Body of pancreas (tissue), 4 donors: Measurements from ENCODE around the gene TYW1B. TPM values are rescaled to one million over a fixed set of nuclear protein-coding genes. Genes with fewer than 3 reads are reported as not detected.
A peak's percentile ranks its signal among the peaks of the same experiment; 100 is the strongest.
"Not testable (repeated sequence)": the region's sequence is repeated elsewhere in the genome, so short reads cannot be mapped to it uniquely, and the experiment has no call there.

Source experiments
- ATAC-seq: fragments of 150-250 bp; one replicate; pipeline ENCODE4 v1.9.1; 2016
- DNase-seq, 4 donors: peaks; one replicate each; pipeline ENCODE4 v3.0.0-alpha.2; 2019
- H3K27ac ChIP-seq, 4 donors: fragments of 200-600 bp; sonication (generic); 1 replicate in 3 of 4; 2 replicates in 1 of 4; pipeline versions ENCODE4 v1.5.1 to v1.6.1; 2016 to 2019; ENCODE audit warnings: mild to moderate bottlenecking in 1 of 4, mixed read lengths in 1 of 4, moderate library complexity in 1 of 4
- H3K27me3 ChIP-seq, 2 donors: fragments of 200-600 bp; sonication (generic); one replicate each; pipeline ENCODE4 v1.6.0; 2016; ENCODE audit warnings: mild to moderate bottlenecking in 1 of 2
- H3K36me3 ChIP-seq, 2 donors: fragments of 200-600 bp; sonication (generic); replicated peaks in 1 of 2; 2 replicates each; pipeline ENCODE4 v1.5.1; 2016; ENCODE audit warnings: low read depth in 2 of 2; ENCODE audit not compliant: insufficient read depth in 1 of 2
- H3K4me1 ChIP-seq: fragments of 200-600 bp; sonication (generic); one replicate; pipeline ENCODE4 v1.6.0; 2016
- H3K4me3 ChIP-seq, 2 donors: fragments of 200-600 bp; sonication (generic); 1 replicate in 1 of 2; 2 replicates in 1 of 2; pipeline ENCODE4 v1.5.1; 2016 to 2019
- H3K9me3 ChIP-seq, 3 donors: fragments of 200-600 bp; sonication (generic); 1 replicate in 2 of 3; 2 replicates in 1 of 3; pipeline ENCODE4 v1.5.1; 2016
- POLR2A ChIP-seq, 3 donors: fragments of 450-650 bp; IDR thresholded peaks; one replicate each; pipeline ENCODE4 v1.6.1; 2016; ENCODE audit warnings: antibody characterized with exemption in 3 of 3, mild to moderate bottlenecking in 2 of 3
- WGBS, 2 donors: methylation state at CpG; one replicate each; pipeline ENCODE4 v1.1.5; 2017; 5-methylcytosine and 5-hydroxymethylcytosine counted together
- intact Hi-C: fragments of 100-400 bp; cut with DNase I; formaldehyde crosslinking; loops from one replicate; pipeline ENCODE4 v1.15.1; 2023
- total RNA-seq, 2 donors: library from RNA; depleted of rRNA; stranded (reverse); fragments of >200 nt; gene quantifications; one replicate each; pipeline ENCODE4 v1.1.0, GENCODE V29; 2016
- TF ChIP-seq, protein P1 (sequence below), 7 experiments: fragments of 450-650 bp in 4 of 7; fragments of 200-600 bp in 3 of 7; sonication (generic) in 3 of 7; IDR thresholded peaks; one replicate each; pipeline ENCODE4 v1.5.1; 2016 to 2019; ENCODE audit warnings: antibody characterized with exemption in 7 of 7

TYW1B gene, protein sequence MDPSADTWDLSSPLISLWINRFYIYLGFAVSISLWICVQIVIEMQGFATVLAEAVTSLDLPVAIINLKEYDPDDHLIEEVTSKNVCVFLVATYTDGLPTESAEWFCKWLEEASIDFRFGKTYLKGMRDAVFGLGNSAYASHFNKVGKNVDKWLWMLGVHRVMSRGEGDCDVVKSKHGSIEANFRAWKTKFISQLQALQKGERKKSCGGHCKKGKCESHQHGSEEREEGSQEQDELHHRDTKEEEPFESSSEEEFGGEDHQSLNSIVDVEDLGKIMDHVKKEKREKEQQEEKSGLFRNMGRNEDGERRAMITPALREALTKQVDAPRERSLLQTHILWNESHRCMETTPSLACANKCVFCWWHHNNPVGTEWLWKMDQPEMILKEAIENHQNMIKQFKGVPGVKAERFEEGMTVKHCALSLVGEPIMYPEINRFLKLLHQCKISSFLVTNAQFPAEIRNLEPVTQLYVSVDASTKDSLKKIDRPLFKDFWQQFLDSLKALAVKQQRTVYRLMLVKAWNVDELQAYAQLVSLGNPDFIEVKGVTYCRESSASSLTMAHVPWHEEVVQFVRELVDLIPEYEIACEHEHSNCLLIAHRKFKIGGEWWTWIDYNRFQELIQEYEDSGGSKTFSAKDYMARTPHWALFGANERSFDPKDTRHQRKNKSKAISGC
- 1 to 10 TPM; 5.7 to 7.9 TPM for total RNA-seq

DNA sequence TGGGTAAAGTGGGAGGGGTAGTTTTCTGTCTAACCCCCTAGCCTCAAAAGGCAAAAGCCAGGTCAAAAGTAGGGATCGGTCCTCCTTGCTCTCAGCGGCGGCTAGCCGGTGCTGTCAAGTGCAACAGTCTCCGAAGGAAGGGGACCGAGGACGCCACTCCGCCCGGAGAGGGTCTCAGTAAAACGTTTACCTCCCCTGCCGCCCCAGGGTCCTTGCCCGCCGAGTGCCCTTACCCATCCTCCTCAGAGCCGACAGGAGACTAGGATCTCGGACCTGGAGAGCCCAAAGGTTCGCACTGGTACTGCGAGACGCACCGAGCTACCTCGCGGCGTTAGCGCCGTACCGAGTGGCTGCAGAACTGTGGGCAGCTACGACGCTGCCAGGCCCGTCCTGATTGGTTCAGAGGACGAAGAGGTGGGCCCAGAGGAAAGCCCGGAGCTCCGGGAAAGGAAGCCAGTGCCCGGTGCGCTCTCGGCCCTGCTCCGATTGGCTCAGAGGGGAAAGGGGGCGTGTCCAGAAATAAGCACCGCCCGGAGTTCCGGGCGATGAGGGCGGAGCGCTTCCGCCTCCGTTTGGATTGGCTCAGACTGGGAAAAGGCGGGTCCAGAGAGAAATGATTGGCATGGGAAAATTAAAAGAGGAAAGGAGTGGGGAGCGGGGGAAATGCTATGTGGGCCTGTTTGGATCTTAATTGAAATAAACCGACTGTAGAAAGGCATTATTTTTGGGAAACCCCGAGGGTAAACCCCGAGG is at the start of gene TYW1B:
Gene TYW1B, minus strand, starts transcription at position 362 of the 753 bp plus-strand sequence. Its CDS starts 125 bp downstream, at position 237.
- H3K9me3 ChIP-seq, H3K36me3 ChIP-seq, H3K27me3 ChIP-seq, intact Hi-C loops: not testable (repeated sequence)
- 0% methylated on average over 21 to 45 of the region's 49 CpGs for WGBS, 2 donors
- TF ChIP-seq POLR2A (IDR thresholded peaks at IDR 0.05): peak; percentile 82 to 92 (median 90)
- TF ChIP-seq, protein P1, sequence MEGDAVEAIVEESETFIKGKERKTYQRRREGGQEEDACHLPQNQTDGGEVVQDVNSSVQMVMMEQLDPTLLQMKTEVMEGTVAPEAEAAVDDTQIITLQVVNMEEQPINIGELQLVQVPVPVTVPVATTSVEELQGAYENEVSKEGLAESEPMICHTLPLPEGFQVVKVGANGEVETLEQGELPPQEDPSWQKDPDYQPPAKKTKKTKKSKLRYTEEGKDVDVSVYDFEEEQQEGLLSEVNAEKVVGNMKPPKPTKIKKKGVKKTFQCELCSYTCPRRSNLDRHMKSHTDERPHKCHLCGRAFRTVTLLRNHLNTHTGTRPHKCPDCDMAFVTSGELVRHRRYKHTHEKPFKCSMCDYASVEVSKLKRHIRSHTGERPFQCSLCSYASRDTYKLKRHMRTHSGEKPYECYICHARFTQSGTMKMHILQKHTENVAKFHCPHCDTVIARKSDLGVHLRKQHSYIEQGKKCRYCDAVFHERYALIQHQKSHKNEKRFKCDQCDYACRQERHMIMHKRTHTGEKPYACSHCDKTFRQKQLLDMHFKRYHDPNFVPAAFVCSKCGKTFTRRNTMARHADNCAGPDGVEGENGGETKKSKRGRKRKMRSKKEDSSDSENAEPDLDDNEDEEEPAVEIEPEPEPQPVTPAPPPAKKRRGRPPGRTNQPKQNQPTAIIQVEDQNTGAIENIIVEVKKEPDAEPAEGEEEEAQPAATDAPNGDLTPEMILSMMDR (IDR thresholded peaks at IDR 0.05): peak in 3 of 7 experiments; percentile 18 to 36 (median 20)
- ATAC-seq (peak; percentile 87), DNase-seq (peak; percentile 98)
- peak within 1 kb of the TSS; percentile 65 to 99 (median 78) for H3K27ac ChIP-seq
- H3K4me1 ChIP-seq: peaks cover 25% of the 10 kb centered on the region
- peak within 1 kb of the TSS; percentile 11 to 69 for H3K4me3 ChIP-seq

DNA sequence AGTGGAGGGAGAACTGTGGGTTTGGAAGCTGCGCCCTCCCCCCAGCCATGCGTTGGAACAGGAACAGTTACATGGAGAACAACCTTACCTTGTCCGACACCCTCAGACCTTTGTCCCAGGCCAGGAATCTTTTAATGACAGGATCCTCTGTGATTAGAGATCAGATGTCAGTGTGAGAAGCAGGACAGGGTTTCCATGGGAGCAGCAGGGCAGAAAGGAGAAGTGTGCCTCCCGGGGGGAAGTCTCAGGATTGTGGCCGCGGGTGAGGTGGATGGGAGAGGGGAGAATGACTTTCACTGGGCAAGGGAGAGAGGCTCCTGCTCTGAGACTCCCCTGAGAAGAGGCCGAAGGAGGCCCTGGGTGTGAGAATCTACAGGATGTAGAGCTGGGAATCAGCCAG is 39.6 kb upstream of the TYW1B start:
- H3K4me3 ChIP-seq, intact Hi-C loops, ATAC-seq, H3K4me1 ChIP-seq, DNase-seq, H3K27ac ChIP-seq, H3K27me3 ChIP-seq, H3K9me3 ChIP-seq, H3K36me3 ChIP-seq: not testable (repeated sequence)
- WGBS, 2 donors: 32 to 56% methylated on average over 4 to 6 of the region's 7 CpGs

DNA sequence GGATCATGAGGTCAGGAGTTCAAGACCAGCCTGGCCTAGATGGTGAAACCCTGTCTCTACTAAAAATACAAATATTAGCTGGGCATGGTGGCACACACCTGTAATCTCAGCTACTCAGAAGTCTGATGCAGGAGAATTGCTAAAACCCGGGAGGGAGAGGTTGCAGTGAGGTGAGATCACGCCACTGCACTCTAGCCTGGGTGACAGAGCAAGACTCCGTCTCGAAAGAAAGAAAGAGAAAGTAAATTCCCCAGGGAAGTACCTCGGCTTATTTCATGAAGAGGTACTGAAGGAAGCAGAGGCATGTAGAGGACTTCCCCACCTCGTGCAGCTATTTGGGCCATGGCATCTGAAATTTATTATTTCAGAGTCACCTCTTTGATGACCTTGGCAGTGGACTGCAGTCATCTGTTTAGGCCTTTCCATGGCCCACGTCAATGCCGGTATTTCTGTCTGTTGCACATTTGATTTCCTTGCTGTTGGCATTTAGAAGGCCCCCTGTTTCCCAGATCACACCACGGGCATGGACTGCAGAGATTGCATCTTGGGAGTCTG is 30.9 kb upstream of the TYW1B start:
- not testable (repeated sequence) for DNase-seq, H3K27ac ChIP-seq
- WGBS, 2 donors: 67 to 70% methylated on average over 9 of the region's 9 CpGs

DNA sequence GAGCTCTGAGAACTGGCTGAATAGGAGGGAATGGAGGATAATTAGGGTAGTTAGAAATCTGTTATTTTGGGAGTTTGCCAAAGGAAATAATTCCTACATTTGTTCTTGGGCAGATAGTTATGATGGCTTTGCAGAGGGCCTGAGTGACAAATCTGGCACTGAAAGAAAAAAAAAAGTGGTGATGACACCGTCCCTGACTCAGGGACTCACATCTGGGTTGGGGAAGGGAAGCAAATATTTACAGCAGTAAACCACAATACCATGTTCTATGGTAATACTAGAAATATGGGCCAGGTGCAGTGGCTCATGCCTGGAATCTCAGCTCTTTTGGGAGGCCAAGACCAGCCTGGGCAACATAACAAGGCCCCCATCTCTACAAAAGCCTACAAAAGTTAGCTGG is 29.9 kb upstream of the TYW1B start:
- H3K27ac ChIP-seq, H3K36me3 ChIP-seq, intact Hi-C loops, ATAC-seq, H3K27me3 ChIP-seq, H3K4me3 ChIP-seq, H3K4me1 ChIP-seq, H3K9me3 ChIP-seq, DNase-seq: not testable (repeated sequence)
- WGBS, 2 donors: 43 to 67% methylated on average over 1 of the region's 1 CpG

More for the DNA sequence above, 30.9 kb upstream of the TYW1B start:
- H3K9me3 ChIP-seq, H3K4me3 ChIP-seq, H3K4me1 ChIP-seq, H3K27me3 ChIP-seq, intact Hi-C loops, H3K36me3 ChIP-seq, ATAC-seq: not testable (repeated sequence)

DNA sequence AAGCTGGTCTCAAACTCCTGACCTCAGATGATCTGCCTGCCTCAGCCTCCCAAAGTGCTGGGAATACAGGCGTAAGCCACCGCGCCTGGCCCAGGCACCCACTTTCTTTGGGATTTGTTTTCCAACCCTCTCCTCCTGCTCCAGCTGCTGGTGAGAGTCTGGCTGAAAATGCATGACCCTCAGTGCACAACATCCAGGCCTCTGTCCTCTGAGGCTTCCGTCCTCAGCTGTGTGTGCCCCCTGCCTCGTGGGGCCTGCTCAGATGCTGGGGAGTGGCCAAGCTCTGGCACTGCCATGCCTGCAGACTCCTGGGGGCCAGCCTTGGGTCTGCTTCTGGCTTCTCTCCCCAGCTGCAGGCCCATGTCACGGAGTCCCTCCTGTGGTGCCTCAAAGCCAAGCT is 27.3 kb upstream of the TYW1B start:
- 91 to 94% methylated on average over 3 to 5 of the region's 6 CpGs for WGBS, 2 donors
- DNase-seq, ATAC-seq, intact Hi-C loops, H3K27me3 ChIP-seq, H3K27ac ChIP-seq, H3K9me3 ChIP-seq, H3K36me3 ChIP-seq, H3K4me3 ChIP-seq, H3K4me1 ChIP-seq: not testable (repeated sequence)

DNA sequence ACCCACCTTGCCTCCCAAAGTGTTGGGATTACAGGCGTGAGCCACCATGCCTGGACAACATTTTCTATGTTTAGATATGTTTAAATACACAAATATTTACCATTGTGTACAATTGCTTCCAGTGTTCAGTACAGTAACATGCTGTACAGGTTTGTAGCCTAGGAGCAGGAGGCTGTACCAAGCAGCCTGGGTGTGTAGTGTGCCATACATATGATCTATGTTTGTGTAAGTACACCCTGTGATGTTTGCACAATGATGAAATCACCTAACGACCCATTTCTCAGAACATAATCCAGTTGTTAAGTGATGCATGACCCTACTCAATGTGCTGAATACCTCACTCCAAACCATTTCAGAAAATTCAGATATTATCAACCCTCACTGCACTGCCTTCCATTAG is 24.9 kb upstream of the TYW1B start:
- DNase-seq, H3K4me1 ChIP-seq, H3K9me3 ChIP-seq, H3K27me3 ChIP-seq, ATAC-seq, H3K36me3 ChIP-seq, H3K4me3 ChIP-seq, H3K27ac ChIP-seq, intact Hi-C loops: not testable (repeated sequence)
- 60 to 83% methylated on average over 1 of the region's 2 CpGs for WGBS, 2 donors

DNA sequence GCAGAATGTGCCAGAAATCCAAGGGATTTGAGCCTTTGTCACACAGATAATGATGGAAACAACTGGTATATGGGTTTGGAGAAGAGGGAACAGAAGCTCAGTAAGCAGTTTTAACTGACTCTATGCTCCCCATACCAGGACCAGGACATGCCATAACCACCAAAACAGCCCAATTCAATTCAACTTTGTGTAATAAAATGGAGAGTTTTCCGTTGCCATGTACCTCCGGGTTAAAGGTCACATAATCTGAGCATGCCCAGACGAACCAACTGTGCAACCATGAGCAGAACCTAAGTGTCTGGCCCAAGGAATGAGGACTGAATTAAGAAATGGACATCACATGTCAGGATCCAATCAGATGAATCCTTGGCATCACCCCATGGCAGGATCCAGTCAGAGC is 22.7 kb upstream of the TYW1B start:
- ATAC-seq, DNase-seq, H3K9me3 ChIP-seq, H3K27ac ChIP-seq, H3K27me3 ChIP-seq, intact Hi-C loops, H3K36me3 ChIP-seq, H3K4me1 ChIP-seq, H3K4me3 ChIP-seq: not testable (repeated sequence)
- 71 to 84% methylated on average over 3 of the region's 3 CpGs for WGBS, 2 donors

DNA sequence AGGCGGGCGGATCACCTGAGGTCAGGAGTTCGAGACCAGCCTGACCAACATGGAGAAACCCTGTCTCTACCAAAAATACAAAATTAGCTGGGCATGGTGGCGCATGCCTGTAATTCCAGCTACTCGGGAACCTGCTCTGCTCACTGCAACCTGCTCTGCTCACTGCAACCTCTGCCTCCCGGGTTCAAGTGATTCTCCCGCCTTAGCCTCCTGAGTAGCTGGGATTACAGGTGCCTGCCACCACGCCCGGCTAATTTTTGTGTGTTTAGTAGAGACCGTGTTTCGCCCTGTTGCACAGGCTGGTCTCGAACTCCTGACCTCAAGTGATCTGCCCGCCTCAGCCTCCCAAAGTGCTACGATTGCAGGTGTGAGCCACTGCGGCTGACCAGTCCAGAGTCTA is 16.1 kb upstream of the TYW1B start:
- ATAC-seq, H3K4me1 ChIP-seq, DNase-seq, intact Hi-C loops, H3K27ac ChIP-seq, H3K27me3 ChIP-seq, H3K4me3 ChIP-seq, H3K9me3 ChIP-seq, H3K36me3 ChIP-seq: not testable (repeated sequence)
- WGBS, 2 donors: 93% methylated on average over 10 to 15 of the region's 15 CpGs

DNA sequence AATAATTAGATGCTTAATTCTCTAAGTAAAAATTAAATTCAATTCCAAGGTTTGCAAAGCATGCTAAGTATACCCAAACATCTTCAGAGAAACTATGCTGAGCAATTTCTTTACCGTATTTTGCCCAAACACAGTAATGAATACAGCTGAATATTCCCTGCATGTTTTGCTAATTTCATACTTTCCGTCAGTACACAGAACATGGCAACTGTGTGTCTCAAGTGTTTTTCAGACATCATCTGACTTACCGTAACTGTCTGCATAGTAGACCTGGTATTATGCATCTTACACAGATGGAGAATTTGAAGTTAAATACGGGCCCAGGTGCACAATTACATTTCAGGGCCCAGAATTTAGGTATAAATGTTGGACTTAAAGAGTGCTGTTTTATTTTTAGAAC is 15.2 kb upstream of the TYW1B start:
- ATAC-seq, H3K4me1 ChIP-seq, intact Hi-C loops, H3K9me3 ChIP-seq, H3K4me3 ChIP-seq, H3K36me3 ChIP-seq, H3K27me3 ChIP-seq, H3K27ac ChIP-seq, DNase-seq: not testable (repeated sequence)
- 79 to 80% methylated on average over 1 to 4 of the region's 4 CpGs for whole genome bisulfite sequencing, 2 donors

DNA sequence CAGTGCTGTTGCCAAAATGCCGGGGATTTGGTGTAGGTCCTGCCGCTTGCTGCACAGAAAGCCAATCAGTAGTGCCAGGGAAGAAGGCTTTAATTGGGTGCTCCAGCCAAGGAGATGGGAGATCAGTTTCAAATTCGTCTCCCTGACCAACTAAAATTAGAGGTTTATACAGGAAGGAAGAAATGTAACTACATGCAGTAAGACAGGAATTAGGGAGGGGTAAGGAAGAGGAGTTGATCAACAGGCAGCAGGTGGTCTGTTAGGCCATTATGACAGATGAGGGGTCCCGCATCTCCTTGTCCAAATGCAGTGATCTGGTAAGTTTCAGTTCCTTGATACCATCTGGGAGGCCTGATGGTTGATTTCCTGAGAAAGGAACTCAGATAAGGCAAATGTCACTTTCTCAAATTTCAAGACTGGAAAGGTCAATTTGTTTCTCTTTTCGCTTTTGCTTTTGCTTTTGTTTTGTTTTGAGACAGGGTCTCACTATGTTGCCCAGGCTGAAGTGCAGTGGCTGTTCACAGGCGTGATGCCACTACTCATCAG is 13.0 kb upstream of the TYW1B start:
- ATAC-seq, H3K36me3 ChIP-seq, H3K4me3 ChIP-seq, DNase-seq, intact Hi-C loops, H3K27ac ChIP-seq, H3K9me3 ChIP-seq, H3K27me3 ChIP-seq, H3K4me1 ChIP-seq: not testable (repeated sequence)
- 86 to 91% methylated on average over 6 of the region's 6 CpGs for WGBS, 2 donors
